ENCODE results near the gene SAT1.
"Not testable (repeated sequence)": the region's sequence is repeated elsewhere in the genome, so short reads cannot be mapped to it uniquely, and the experiment has no call there.

The SAT1 gene

GRCh38 chrX:23782863-23783588 is at the start of gene SAT1:
SAT1 (plus strand) TSS chrX:23783173; CDS start chrX:23783352, 179 bp downstream.
- peak; percentile 97 for DNase-seq

- DNase-seq: no peak
These were observed 46.9 kb upstream of the SAT1 start for GRCh38 chrX:23736030-23736429.

GRCh38 chrX:23737413-23737812 is 45.6 kb upstream of the SAT1 start:
- peak; percentile 54 for DNase-seq

DNA sequence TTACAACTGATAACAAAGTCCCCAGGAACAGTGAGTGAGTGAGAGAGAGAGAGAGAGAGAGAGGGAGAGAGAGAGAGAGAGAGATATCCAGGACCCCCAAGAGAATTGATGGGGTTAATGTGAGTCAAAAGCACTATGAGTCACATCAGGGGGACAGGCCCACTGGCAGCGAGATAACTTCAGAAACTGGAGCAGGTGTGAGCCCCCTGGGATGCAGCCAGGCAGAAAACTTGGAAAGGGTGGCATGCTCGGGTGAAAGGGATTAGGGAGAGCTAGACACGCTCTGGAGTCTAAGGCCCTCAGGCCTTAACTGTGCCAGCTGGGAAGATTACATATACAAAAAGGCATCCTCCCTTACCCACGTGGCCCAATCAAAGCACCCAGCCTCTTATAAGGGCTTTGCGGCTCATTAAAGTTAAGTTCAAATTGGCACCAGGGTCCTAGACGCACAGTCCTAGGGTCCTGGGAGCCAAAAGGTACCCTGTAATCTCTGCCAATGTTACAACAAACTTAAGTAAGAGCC is 40.7 kb upstream of the SAT1 start:
- peak; percentile 44 for DNase-seq

- DNase-seq: peak; percentile 95
These were observed 40.0 kb upstream of the SAT1 start, which contains the start of gene ACOT9 for GRCh38 chrX:23742697-23743622. ACOT9 (minus strand) TSS chrX:23743276; CDS start chrX:23743144, 132 bp downstream.

DNA sequence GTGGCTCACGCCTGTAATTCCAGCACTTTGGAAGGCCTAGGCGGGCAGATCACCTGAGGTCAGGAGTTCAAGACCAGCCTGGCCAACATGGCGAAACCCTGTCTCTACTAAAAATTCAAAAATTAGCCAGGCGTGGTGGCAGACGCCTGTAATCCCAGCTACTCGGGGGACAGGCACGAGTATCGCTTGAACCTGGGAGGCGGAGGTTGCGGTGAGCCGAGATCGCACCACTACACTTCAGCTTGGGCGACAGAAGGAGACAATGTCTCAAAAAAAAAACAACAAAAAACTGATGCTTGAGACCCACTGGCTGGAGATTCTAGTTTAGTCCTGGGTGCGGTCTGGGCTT is 39.4 kb upstream of the SAT1 start:
- not testable (repeated sequence) for DNase-seq

GRCh38 chrX:23745786-23746185 is 37.2 kb upstream of the SAT1 start:
- no peak for DNase-seq

- DNase-seq: no peak
These were observed 33.8 kb upstream of the SAT1 start for GRCh38 chrX:23749129-23749528.

DNA sequence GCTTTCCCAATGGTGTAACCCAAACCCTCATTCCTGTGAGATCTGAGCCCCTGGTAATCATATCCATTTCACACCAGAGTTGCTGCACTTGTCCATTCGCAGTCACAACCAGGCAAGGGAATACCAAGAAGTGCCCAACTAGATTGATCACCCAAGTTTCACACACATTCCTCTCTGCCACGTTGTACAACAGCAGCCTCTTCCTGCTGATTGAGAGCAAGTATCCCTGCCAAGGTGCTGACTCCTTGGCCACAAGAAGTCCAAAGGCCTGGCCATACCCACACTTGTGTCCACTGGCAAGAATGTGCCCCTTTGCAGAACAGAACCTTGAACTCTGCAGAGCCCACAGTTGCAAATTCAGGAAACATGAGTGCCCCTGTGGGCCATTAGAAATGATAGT is 33.4 kb upstream of the SAT1 start:
- no peak for DNase-seq

- DNase-seq: peak; percentile 57
These were observed 30.1 kb upstream of the SAT1 start for GRCh38 chrX:23752740-23753415.

- DNase-seq: no peak
These were observed 28.3 kb upstream of the SAT1 start for GRCh38 chrX:23754664-23755063.

DNA sequence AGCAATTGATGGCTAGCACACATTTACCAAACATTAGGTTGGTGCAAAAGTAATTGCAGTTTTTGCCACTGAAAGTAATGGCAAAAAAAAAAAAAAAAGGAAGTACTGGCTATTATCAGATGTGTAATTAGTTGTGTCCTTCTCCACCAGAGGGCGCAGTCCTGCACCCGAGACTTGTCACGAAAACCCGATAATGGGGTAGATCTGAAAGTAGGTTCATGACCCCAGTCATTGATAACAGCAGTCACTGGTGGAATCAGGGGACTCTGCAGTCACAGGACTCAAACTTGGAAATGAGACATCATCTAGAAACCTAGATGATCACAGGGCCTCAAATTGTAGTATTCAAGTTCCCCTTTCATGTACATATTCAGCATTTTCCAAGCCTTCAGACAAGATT is 26.8 kb upstream of the SAT1 start:
- peak; percentile 85 for DNase-seq

DNA sequence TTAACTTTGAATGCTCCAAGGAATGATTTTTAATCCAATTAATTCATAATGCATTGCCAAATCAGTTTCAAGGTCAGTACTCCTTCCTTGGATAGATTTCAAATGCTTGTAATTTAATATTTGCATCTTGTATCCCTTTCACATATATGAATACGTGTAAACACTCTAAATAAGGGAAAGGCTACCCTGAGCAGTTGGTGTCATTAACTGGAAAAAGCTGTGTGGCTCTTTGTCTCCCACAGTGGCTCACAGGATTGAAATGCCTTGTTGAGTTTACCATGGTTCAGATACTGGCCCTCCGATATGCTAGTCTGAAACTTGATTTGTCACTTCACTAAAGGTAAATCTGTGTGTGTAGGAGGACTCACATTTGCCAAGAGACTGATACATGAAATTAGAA is 23.2 kb upstream of the SAT1 start:
- no peak for DNase-seq

- no peak for DNase-seq
These were observed 18.6 kb upstream of the SAT1 start for GRCh38 chrX:23764188-23764984.

DNA sequence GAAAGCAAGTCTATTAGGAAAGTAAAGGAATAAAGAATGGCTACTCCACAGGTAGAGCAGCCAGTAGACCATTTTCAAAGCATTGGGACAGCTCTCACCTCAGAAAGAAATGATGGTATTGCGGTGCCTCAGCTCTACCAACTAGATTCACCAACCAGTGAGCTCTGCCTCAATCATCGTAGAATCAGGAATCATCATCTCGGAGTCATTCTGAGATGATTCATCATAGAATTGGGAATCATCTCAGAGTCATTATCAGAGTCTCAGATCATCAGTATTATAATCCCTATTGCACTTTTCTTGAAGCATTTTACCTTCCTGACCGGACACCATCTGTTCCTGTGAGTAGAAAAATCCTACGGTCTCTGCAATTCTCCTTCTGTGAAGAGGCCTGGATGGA is 17.5 kb upstream of the SAT1 start:
- DNase-seq: no peak

DNA sequence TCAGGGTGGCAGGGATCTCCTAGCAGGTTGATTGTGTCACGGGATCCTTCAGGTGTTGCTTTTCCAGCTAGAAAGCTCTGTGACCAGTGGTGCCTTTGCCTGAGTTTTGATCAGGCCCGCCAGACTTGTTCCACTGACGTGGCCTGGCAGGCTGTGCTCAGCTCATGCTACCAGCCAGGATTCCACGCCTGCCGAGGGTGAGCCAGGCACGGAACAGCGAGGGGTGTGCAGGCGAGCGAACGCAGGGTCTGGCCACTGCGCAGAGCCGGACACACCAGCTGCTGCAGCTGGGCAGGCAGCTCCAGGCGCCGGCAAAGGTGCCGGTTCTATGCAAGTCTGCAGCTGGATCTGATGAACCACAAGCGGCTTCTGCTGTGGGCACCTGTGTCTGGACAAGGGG is 17.1 kb upstream of the SAT1 start:
- DNase-seq: no peak

DNA sequence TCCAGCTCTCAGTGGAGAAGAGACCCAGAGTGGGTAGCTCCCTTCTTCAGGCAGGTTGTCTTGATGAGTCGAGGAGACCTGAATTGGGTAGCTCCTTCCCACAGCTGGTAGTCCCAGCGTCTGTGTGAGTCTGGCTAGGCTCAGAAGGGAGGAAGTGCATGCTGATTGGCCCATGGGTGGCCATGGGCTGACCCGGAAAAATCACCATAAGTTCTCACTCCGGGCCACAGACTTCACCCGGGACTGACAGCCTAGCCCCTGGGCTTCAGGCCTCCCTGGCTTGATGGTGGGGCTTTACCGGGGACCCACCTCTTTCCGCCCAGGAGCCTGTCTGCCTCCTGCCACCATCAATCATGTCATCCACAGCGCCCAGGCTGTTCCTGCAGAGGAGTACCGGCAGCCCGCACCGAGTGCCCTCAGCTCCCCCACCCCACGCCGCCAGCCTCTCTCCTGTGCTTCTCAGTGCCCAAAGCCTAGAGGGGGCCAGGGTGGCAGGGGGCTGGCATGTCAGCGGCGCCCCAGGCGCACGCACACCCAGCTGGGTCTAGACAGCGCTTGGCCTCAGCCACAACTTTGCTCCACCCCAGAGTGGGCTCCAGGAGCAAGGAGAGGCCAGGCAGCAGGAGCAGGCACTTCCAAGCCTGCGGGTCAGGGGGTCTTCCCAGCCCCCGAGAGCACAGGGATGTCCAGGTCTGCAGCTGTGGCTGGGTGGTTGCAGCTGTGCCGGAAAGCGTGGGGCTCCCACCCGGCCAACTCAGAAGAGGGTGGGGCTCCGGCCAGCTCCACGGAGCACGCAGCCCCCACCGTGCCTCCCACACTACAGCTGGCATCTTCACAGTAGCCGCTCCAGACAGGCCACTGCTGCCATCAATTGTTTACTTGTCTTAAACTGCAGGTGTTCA is 16.1 kb upstream of the SAT1 start:
- DNase-seq: no peak

GRCh38 chrX:23770142-23770541 is 12.8 kb upstream of the SAT1 start:
- no peak for DNase-seq

DNA sequence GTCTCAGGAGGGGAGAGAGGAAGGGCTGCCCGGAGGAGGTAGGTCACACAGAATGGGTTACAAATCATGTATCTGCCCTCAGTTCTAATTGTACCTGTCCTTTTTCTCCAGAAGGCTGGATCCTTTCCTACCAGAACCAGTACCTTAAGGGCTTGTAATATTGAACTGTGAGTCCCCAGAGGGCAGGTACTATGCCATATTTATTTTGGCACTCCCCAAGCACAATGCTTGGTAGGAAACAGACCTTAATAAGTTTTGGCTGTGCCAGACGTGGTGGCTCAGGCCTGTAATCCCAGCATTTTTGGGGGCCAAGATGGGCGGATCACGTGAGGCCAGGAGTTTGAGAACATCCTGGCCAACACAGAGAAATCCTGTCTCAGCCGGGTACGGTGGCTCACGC is 11.9 kb upstream of the SAT1 start:
- DNase-seq: not testable (repeated sequence)

- peak; percentile 85 for DNase-seq
These were observed 9.3 kb upstream of the SAT1 start for GRCh38 chrX:23773601-23774175.

GRCh38 chrX:23776363-23776762 is 6.6 kb upstream of the SAT1 start:
- no peak for DNase-seq
